K562 (cell line): ENCODE data around the gene GLUD1. TPM values are rescaled to one million over a fixed set of nuclear protein-coding genes. Genes with fewer than 3 reads are reported as not detected.
"Not testable (repeated sequence)": the region's sequence is repeated elsewhere in the genome, so short reads cannot be mapped to it uniquely, and the experiment has no call there.

ENCODE experiments used
- ATAC-seq: fragments of 200-7000 bp; cut with Tn5 transposase; 3 replicates; pipeline ENCODE4 v1.9.1; 2020; ENCODE audit warnings: moderate library complexity
- BruUV-seq: library from RNA; stranded (reverse); fragments of 400-500 nt; replicated peaks from 2 replicates; lab custom pipeline; 2021; lab: Mats Ljungman, UMichigan
- CTCF ChIA-PET: fragments of 300-600 bp; formaldehyde crosslinking; extraction: SDS; loops from one replicate; lab custom pipeline; 2021; ENCODE audit warnings: low intra/inter-chr PET ratio; lab: Yijun Ruan, JAX
- POLR2A ChIA-PET: fragments of 300-600, 350-650 bp; sonication (Branson Sonifier 250); formaldehyde crosslinking; extraction: SDS; loops from one replicate; lab custom pipeline; 2021; ENCODE audit warnings: antibody characterized with exemption, inconsistent platforms; lab: Yijun Ruan, JAX
- DNase-seq, 4 experiments: peaks; one replicate each; pipeline versions ENCODE4 v3.0.0 to v3.0.0-alpha.2; 2011 to 2018; ENCODE audit warnings: low spot score in 3 of 4, mixed read lengths in 3 of 4; ENCODE audit errors: extremely low read depth in 1 of 4
- FAIRE-seq: peaks from 2 replicates; lab custom pipeline; 2011; peaks lifted over from hg19 to GRCh38; lab: Jason Lieb, UNC
- H2AFZ ChIP-seq: 2 replicates; pipeline ENCODE4 v1.6.0; 2011; ENCODE audit warnings: low read depth, low read length, control low read depth, inconsistent platforms
- H3K27ac ChIP-seq: fragments of 200-600 bp; 3 replicates; pipeline ENCODE4 v1.8.0; 2011; ENCODE audit warnings: low read depth, mild to moderate bottlenecking, control low read depth, inconsistent platforms, low read length, moderate library complexity, mixed read lengths; ENCODE audit errors: extremely low read depth
- H3K27me3 ChIP-seq, 2 experiments: fragments of 300-600 bp in 1 of 2; 2 replicates in 1 of 2; 3 replicates in 1 of 2; pipeline versions ENCODE4 v1.6.0 to v1.8.0; 2011; ENCODE audit warnings: inconsistent platforms in 2 of 2, low read length in 2 of 2, mild to moderate bottlenecking in 1 of 2, mixed read lengths in 1 of 2, moderate library complexity in 1 of 2; ENCODE audit not compliant: control insufficient read depth in 2 of 2, insufficient read depth in 2 of 2
- H3K36me3 ChIP-seq: fragments of 300-600 bp; 3 replicates; pipeline ENCODE4 v1.8.0; 2011; ENCODE audit warnings: mild to moderate bottlenecking, low read length, inconsistent platforms; ENCODE audit not compliant: control insufficient read depth, insufficient read depth
- H3K4me1 ChIP-seq, 2 experiments: fragments of 200-600 bp in 1 of 2; replicated peaks in 1 of 2; 2 replicates in 1 of 2; 3 replicates in 1 of 2; pipeline versions ENCODE4 v1.5.1 to v1.8.0; 2011; ENCODE audit warnings: inconsistent platforms in 2 of 2, low read length in 2 of 2, mild to moderate bottlenecking in 1 of 2, mixed read lengths in 1 of 2, moderate library complexity in 1 of 2; ENCODE audit not compliant: control insufficient read depth in 2 of 2, insufficient read depth in 2 of 2
- H3K4me2 ChIP-seq: 2 replicates; pipeline ENCODE4 v1.6.1; 2011; ENCODE audit warnings: low read length, control low read depth, inconsistent platforms, mixed read lengths; ENCODE audit not compliant: insufficient read depth
- H3K4me3 ChIP-seq: fragments of 200-600 bp; sonication (generic), shearing (Covaris generic); 2 replicates; pipeline ENCODE4 v1.5.1; 2016; ENCODE audit warnings: control low read depth, inconsistent platforms
- H3K79me2 ChIP-seq: fragments of 200-600 bp; 3 replicates; pipeline ENCODE4 v1.8.0; 2011; ENCODE audit warnings: low read length, inconsistent platforms; ENCODE audit not compliant: control insufficient read depth, insufficient read depth
- H3K9ac ChIP-seq, 2 experiments: 2 replicates each; pipeline versions ENCODE4 v1.6.0 to v1.6.1; 2011; ENCODE audit warnings: low read depth in 2 of 2, low read length in 2 of 2, control low read depth in 1 of 2, inconsistent platforms in 1 of 2, mild to moderate bottlenecking in 1 of 2, mixed read lengths in 1 of 2; ENCODE audit not compliant: insufficient read depth in 1 of 2
- H3K9me1 ChIP-seq: one replicate; pipeline ENCODE4 v1.6.0; 2011; ENCODE audit warnings: inconsistent platforms, mild to moderate bottlenecking, low read length, moderate library complexity; ENCODE audit not compliant: control insufficient read depth, insufficient read depth
- H3K9me3 ChIP-seq: replicated peaks from 2 replicates; pipeline ENCODE4 v1.5.1; 2011; ENCODE audit warnings: low read depth, low read length, inconsistent platforms; ENCODE audit not compliant: control insufficient read depth, insufficient read depth
- H4K20me1 ChIP-seq: replicated peaks from 2 replicates; pipeline ENCODE4 v1.6.1; 2011; ENCODE audit warnings: low read length, inconsistent platforms, mixed read lengths; ENCODE audit not compliant: control insufficient read depth, insufficient read depth
- NFIC ChIP-seq: fragments of 450-650 bp; IDR thresholded peaks from 2 replicates; pipeline ENCODE4 v1.6.1; 2017; ENCODE audit warnings: mild to moderate bottlenecking, inconsistent platforms
- SOX6 ChIP-seq: fragments of 450-650 bp; IDR thresholded peaks from 2 replicates; pipeline ENCODE4 v1.6.1; 2014; ENCODE audit warnings: mild to moderate bottlenecking
- WGBS: fragments of 100-300 bp; shearing (Covaris generic); methylation state at CpG from one replicate; pipeline ENCODE4 v1.1.6; 2016; ENCODE audit warnings: low coverage, mixed read lengths; ENCODE audit not compliant: insufficient coverage; ENCODE audit errors: missing lambda C conversion rate; 5-methylcytosine and 5-hydroxymethylcytosine counted together
- in situ Hi-C: fragments of 300-500 bp; cut with MboI; formaldehyde crosslinking; loops from 4 replicates; pipeline ENCODE4 v1.15.0; 2018; ENCODE audit warnings: inconsistent platforms, mixed read lengths
- intact Hi-C: fragments of 100-400 bp; cut with micrococcal nuclease; formaldehyde crosslinking; loops from 2 replicates; pipeline ENCODE4 v1.14.2; 2022
- polyA plus RNA-seq, 8 experiments: library from polyadenylated mRNA; depleted of rRNA in 4 of 8; stranded (reverse) in 5 of 8; unstranded in 3 of 8; fragments of >200 nt; fragmentation: Nextera tagmentation in 2 of 8; fragmentation: Illumina TruSeq in 1 of 8; extraction: Ambion mirVana in 2 of 8; extraction: Trizol in 1 of 8; gene quantifications; 2 replicates each; pipeline versions ENCODE4 v1.2.1 to v1.2.3, GENCODE V29; 2011 to 2014; ENCODE audit warnings: inconsistent platforms in 1 of 8, missing spikeins in 1 of 8
- total RNA-seq, 7 experiments: library from RNA; depleted of rRNA in 6 of 7; stranded (reverse); fragments of >200 nt in 6 of 7; fragmentation: Illumina TruSeq in 2 of 7; extraction: Trizol in 2 of 7; gene quantifications; 2 replicates each; pipeline versions ENCODE4 v1.2.1 to v1.2.3, GENCODE V29; 2011 to 2021; ENCODE audit warnings: low replicate concordance in 1 of 7

GLUD1 gene
- total and polyA plus RNA-seq, 9 of the 15 experiments (the other 6 are each of a cell fraction or from before 2014, with no cell fraction given): 21.9 to 92.0 (median 76.3) TPM

DNA sequence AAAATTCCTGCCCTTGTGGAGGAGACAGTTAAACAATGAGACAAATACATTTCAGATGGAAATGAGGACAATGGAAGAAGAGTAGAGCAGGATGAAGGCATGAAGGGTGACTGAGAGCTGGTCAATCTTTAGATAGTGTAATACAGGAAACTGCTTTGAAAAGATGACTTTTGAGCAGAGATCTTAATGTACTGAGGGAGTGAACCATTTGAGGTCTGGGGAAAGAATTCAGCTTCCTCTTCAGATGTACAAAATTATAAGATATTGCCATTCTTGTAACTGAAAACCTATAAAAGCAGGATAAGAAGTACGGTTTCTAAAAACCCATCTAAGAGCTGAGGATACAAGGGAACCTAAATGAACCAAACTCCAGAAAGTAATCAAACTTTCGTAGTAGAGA is 39.3 kb upstream of the GLUD1 start:
- FAIRE-seq, in situ Hi-C loops, ATAC-seq, POLR2A ChIA-PET, H4K20me1 ChIP-seq, BruUV-seq, H3K36me3 ChIP-seq, H3K4me3 ChIP-seq, H3K27me3 ChIP-seq, H3K9me1 ChIP-seq, H3K9ac ChIP-seq, H3K4me1 ChIP-seq, CTCF ChIA-PET, H3K9me3 ChIP-seq, H3K79me2 ChIP-seq, H3K27ac ChIP-seq, DNase-seq, H2AFZ ChIP-seq, H3K4me2 ChIP-seq, intact Hi-C loops: not testable (repeated sequence)
- WGBS: 69% methylated on average over 2 of the region's 2 CpGs

- CTCF ChIA-PET, H3K27me3 ChIP-seq, in situ Hi-C loops, H3K4me1 ChIP-seq, BruUV-seq: not testable (repeated sequence)
- TF ChIP-seq SOX6: 0 out of 2 replicates have a peak, but pooled peaks have one; percentile 22
- peak; percentile 89 for TF ChIP-seq NFIC
- TF ChIP-seq, all 486 proteins: peak for 2; not testable (repeated sequence) for 484
- H3K79me2 ChIP-seq, FAIRE-seq, H2AFZ ChIP-seq, ATAC-seq, H3K4me2 ChIP-seq, H3K9ac ChIP-seq, H3K9me1 ChIP-seq, H3K9me3 ChIP-seq, H3K27ac ChIP-seq, H3K36me3 ChIP-seq, H4K20me1 ChIP-seq, H3K4me3 ChIP-seq, POLR2A ChIA-PET, intact Hi-C loops: not testable (repeated sequence)
- peak in 1 of 4 experiments; percentile 59 for DNase-seq
Observed at GRCh38 chr10:87132176-87132575, 37.5 kb upstream of the GLUD1 start.

- FAIRE-seq, intact Hi-C loops, H3K9me1 ChIP-seq, DNase-seq, H2AFZ ChIP-seq, in situ Hi-C loops, BruUV-seq, H3K9me3 ChIP-seq, H4K20me1 ChIP-seq, ATAC-seq, H3K27ac ChIP-seq, H3K27me3 ChIP-seq, H3K4me2 ChIP-seq, H3K4me1 ChIP-seq, H3K4me3 ChIP-seq, CTCF ChIA-PET, H3K36me3 ChIP-seq, POLR2A ChIA-PET, H3K79me2 ChIP-seq, H3K9ac ChIP-seq: not testable (repeated sequence)
- WGBS: 83% methylated on average over 2 of the region's 3 CpGs
Observed at GRCh38 chr10:87127607-87128156, 33.0 kb upstream of the GLUD1 start.

GRCh38 chr10:87127048-87127447 is 32.4 kb upstream of the GLUD1 start:
- H3K4me1 ChIP-seq, H3K27ac ChIP-seq, H4K20me1 ChIP-seq, DNase-seq, H3K36me3 ChIP-seq, ATAC-seq, H3K9ac ChIP-seq, H3K4me3 ChIP-seq, H2AFZ ChIP-seq, POLR2A ChIA-PET, H3K79me2 ChIP-seq, H3K9me3 ChIP-seq, H3K27me3 ChIP-seq, intact Hi-C loops, BruUV-seq, in situ Hi-C loops, FAIRE-seq, H3K4me2 ChIP-seq, H3K9me1 ChIP-seq, CTCF ChIA-PET: not testable (repeated sequence)
- no CpG with 5 or more reads among the region's 2 CpGs for WGBS
